Amygdala (tissue), 56 donors: ENCODE measurements around the gene AHCY.
"Not testable (repeated sequence)": the region's sequence is repeated elsewhere in the genome, so short reads cannot be mapped to it uniquely, and the experiment has no call there.

Source experiments
- DNase-seq, 56 donors: peaks; one replicate each; lab custom pipeline; 2025; lab: John Stamatoyannopoulos, UW

Gene AHCY

GRCh38 chr20:34263468-34263867 is 39.7 kb downstream of the AHCY start:
- DNase-seq: not testable (repeated sequence)

- DNase-seq: peak in 1 of 56 donors; percentile 1
Measured at GRCh38 chr20:34262488-34263288, 40.5 kb downstream of the AHCY start.

- DNase-seq: no peak
Measured at GRCh38 chr20:34260208-34260942, 42.8 kb downstream of the AHCY start.

- no peak for DNase-seq
Measured at GRCh38 chr20:34256629-34257124, 46.5 kb downstream of the AHCY start.

GRCh38 chr20:34254979-34255378 is 48.2 kb downstream of the AHCY start:
- DNase-seq: no peak

- DNase-seq: not testable (repeated sequence)
Measured at GRCh38 chr20:34252431-34253086, 50.6 kb downstream of the AHCY start.

- DNase-seq: no peak
Measured at GRCh38 chr20:34251619-34252018, 51.5 kb downstream of the AHCY start.

GRCh38 chr20:34250005-34250404 is 53.1 kb downstream of the AHCY start:
- no peak for DNase-seq

- no peak for DNase-seq
Measured at GRCh38 chr20:34249291-34249690, 53.9 kb downstream of the AHCY start.

GRCh38 chr20:34246126-34246626 is 57.0 kb downstream of the AHCY start:
- no peak for DNase-seq

GRCh38 chr20:34243377-34243776 is 59.8 kb downstream of the AHCY start:
- no peak for DNase-seq

- no peak for DNase-seq
Measured at GRCh38 chr20:34242879-34243278, 60.3 kb downstream of the AHCY start.

- DNase-seq: not testable (repeated sequence)
Measured at GRCh38 chr20:34242015-34242414, 61.1 kb downstream of the AHCY start.

GRCh38 chr20:34240693-34241615 is 62.2 kb downstream of the AHCY start, which contains the start of gene ASIP:
ASIP (plus strand) TSS chr20:34241423; CDS start chr20:34260375, 18,952 bp downstream.
- no peak for DNase-seq

- DNase-seq: no peak
Measured at GRCh38 chr20:34240121-34240520, 63.0 kb downstream of the AHCY start.

- DNase-seq: no peak
Measured at GRCh38 chr20:34237942-34238341, 65.2 kb downstream of the AHCY start.

GRCh38 chr20:34235875-34236274 is 67.3 kb downstream of the AHCY start:
- DNase-seq: no peak

GRCh38 chr20:34233687-34234086 is 69.5 kb downstream of the AHCY start:
- DNase-seq: no peak

- DNase-seq: no peak
Measured at GRCh38 chr20:34232494-34233087, 70.6 kb downstream of the AHCY start.
